ENCODE results near the gene RACGAP1. TPM values are rescaled to one million over a fixed set of nuclear protein-coding genes. Genes with fewer than 3 reads are reported as not detected.
A peak's percentile ranks its signal among the peaks of the same experiment; 100 is the strongest.

RACGAP1 gene
- total and polyA plus RNA-seq, 2 of the 4 experiments (the other 2 are of a cell fraction), result 37.9 to 110 TPM

GRCh38 chr12:49954863-49955830 lies 70.1 kb downstream of the RACGAP1 start:
- ATAC-seq (ENCODE audit: low read depth), result no peak; the same call in 1 of the 2 replicates
- CTCF ChIA-PET, result interaction anchor here (1.6 to 2.0 kb wide), 2 partner anchors 9 to 12 kb away, joined by 6 to 7 read pairs; no protein-coding TSS in a partner anchor
- 10% methylated on average over 4 of the region's 53 CpGs; no CpG with 5 or more reads in 1 of the 2 experiments for WGBS, 2 experiments (ENCODE audit: extremely low coverage in 2 of 2, insufficient read length in 1 of 2)

More at GRCh38 chr12:49954863-49955830, 70.1 kb downstream of the RACGAP1 start:
- Histone ChIP-seq H3K9me1 (ENCODE audit: insufficient read depth, low read length) (no peaks in the 10 kb centered on the region), H3K9me3 (ENCODE audit: control insufficient read depth, insufficient read depth, low read length) (no peaks in the 10 kb centered on the region; the same call in 1 of the 2 replicates), H2AK9ac (replicated peaks; ENCODE audit: low read depth, low read length, poor library complexity) (no peak overlapping the region), H3K79me1 (ENCODE audit: low read depth in 1 of 2, low read length in 2 of 2) (no peaks in the 10 kb centered on the region), H2AK5ac (ENCODE audit: low read depth, low read length) (no peak overlapping the region), H2AFZ (replicated peaks; ENCODE audit: low read length, poor library complexity) (peak overlapping the region; percentile 67), H3K23ac (ENCODE audit: low read depth, low read length) (0 out of 2 replicates have a peak overlapping the region, but pooled peaks have one; percentile 2), H2BK5ac (ENCODE audit: low read depth, low read length, poor library complexity, severe bottlenecking) (no peak overlapping the region), H3K9ac (ENCODE audit: low read depth, low read length) (no peak overlapping the region), H3K18ac (ENCODE audit: low read depth, low read length) (no peak overlapping the region), H3K36me3 (ENCODE audit: control insufficient read depth, insufficient read depth, low read length) (no peaks in the 10 kb centered on the region), H3K4me2 (ENCODE audit: low read depth, low read length) (no peak overlapping the region), H2BK20ac (ENCODE audit: low read depth, low read length) (no peak overlapping the region), H3K4me1 (ENCODE audit: control insufficient read depth, insufficient read depth, low read length) (no peaks in the 10 kb centered on the region), H3K4me3 (ENCODE audit: insufficient read depth, low read depth, low read length) (no peak overlapping the region), H3K4ac (ENCODE audit: low read depth, low read length) (no peak overlapping the region), H3K27ac (ENCODE audit: insufficient read depth, low read length) (no peak overlapping the region), H4K20me1 (ENCODE audit: insufficient read depth, low read length) (no peaks in the 10 kb centered on the region), H2BK15ac (ENCODE audit: low read depth, low read length) (no peak overlapping the region), H3K27me3 (ENCODE audit: control insufficient read depth, insufficient read depth, low read length) (peaks cover 86% of the 10 kb centered on the region), H4K91ac (ENCODE audit: insufficient read depth, low read depth, low read length) (no peak overlapping the region), H4K5ac (ENCODE audit: low read depth, low read length) (no peak overlapping the region), H3K14ac (replicated peaks; ENCODE audit: low read depth, low read length) (no peak overlapping the region), H2BK120ac (ENCODE audit: low read depth, low read length) (no peak overlapping the region), H4K8ac (ENCODE audit: low read depth in 2 of 2, low read length in 2 of 2) (no peak overlapping the region), H3K56ac (ENCODE audit: extremely low read depth, insufficient read depth, low read length) (no peak overlapping the region)
- in situ Hi-C loops (cut with MboI; ENCODE audit: low sequenced_read_pairs) (loop anchor here (5.0 kb wide), 1 partner anchor 88 kb away; no protein-coding TSS in a partner anchor), intact Hi-C loops (cut with micrococcal nuclease) (no loop called here), dilution Hi-C loops (cut with HindIII; ENCODE audit: low sequenced_read_pairs, unreplicated experiment) (no loop called here)
- no peak for DNase-seq
- POLR2A ChIA-PET (ENCODE audit: unreplicated experiment), result no interaction called here
- no TSS peak for BruUV-seq (replicated peaks)
- TF ChIP-seq, protein P1, sequence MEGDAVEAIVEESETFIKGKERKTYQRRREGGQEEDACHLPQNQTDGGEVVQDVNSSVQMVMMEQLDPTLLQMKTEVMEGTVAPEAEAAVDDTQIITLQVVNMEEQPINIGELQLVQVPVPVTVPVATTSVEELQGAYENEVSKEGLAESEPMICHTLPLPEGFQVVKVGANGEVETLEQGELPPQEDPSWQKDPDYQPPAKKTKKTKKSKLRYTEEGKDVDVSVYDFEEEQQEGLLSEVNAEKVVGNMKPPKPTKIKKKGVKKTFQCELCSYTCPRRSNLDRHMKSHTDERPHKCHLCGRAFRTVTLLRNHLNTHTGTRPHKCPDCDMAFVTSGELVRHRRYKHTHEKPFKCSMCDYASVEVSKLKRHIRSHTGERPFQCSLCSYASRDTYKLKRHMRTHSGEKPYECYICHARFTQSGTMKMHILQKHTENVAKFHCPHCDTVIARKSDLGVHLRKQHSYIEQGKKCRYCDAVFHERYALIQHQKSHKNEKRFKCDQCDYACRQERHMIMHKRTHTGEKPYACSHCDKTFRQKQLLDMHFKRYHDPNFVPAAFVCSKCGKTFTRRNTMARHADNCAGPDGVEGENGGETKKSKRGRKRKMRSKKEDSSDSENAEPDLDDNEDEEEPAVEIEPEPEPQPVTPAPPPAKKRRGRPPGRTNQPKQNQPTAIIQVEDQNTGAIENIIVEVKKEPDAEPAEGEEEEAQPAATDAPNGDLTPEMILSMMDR (conservative IDR thresholded peaks at IDR 0.05; ENCODE audit: low read depth, low read length), result no peak
- TF ChIP-seq, protein P2, sequence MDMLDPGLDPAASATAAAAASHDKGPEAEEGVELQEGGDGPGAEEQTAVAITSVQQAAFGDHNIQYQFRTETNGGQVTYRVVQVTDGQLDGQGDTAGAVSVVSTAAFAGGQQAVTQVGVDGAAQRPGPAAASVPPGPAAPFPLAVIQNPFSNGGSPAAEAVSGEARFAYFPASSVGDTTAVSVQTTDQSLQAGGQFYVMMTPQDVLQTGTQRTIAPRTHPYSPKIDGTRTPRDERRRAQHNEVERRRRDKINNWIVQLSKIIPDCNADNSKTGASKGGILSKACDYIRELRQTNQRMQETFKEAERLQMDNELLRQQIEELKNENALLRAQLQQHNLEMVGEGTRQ (IDR thresholded peaks at IDR 0.05; ENCODE audit: low read depth, low read length), result no peak
- TF ChIP-seq CEBPB (IDR thresholded peaks at IDR 0.05; ENCODE audit: low read depth, low read length), result no peak
- no peak for TF ChIP-seq FOS (IDR thresholded peaks at IDR 0.05; ENCODE audit: low read depth, low read length)
- TF ChIP-seq POLR2A (IDR thresholded peaks at IDR 0.05; ENCODE audit: low read depth, low read length), result no peak
- TF ChIP-seq NFE2L2 (IDR thresholded peaks at IDR 0.05; ENCODE audit: low read depth, low read length), result no peak
- TF ChIP-seq CHD1 (IDR thresholded peaks at IDR 0.05; ENCODE audit: low read depth, low read length), result no peak
- TF ChIP-seq, protein P3, sequence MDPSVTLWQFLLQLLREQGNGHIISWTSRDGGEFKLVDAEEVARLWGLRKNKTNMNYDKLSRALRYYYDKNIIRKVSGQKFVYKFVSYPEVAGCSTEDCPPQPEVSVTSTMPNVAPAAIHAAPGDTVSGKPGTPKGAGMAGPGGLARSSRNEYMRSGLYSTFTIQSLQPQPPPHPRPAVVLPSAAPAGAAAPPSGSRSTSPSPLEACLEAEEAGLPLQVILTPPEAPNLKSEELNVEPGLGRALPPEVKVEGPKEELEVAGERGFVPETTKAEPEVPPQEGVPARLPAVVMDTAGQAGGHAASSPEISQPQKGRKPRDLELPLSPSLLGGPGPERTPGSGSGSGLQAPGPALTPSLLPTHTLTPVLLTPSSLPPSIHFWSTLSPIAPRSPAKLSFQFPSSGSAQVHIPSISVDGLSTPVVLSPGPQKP (IDR thresholded peaks at IDR 0.05; ENCODE audit: borderline replicate concordance, low read depth, low read length), result no peak
- TF ChIP-seq MAFK (IDR thresholded peaks at IDR 0.05; ENCODE audit: low read depth, low read length), result no peak
- no peak for TF ChIP-seq MXI1 (IDR thresholded peaks at IDR 0.05; ENCODE audit: borderline replicate concordance, low read depth, low read length)
- TF ChIP-seq BHLHE40 (IDR thresholded peaks at IDR 0.05; ENCODE audit: low read depth, low read length), result no peak

Measured in IMR-90 (cell line).